K562 (cell line): ENCODE results near the gene RBMS3. TPM values are rescaled to one million over a fixed set of nuclear protein-coding genes. Genes with fewer than 3 reads are reported as not detected.

Experiments used
- ATAC-seq: fragments of 200-7000 bp; cut with Tn5 transposase; 3 replicates; pipeline ENCODE4 v1.9.1; 2020; ENCODE audit warnings: moderate library complexity
- BruUV-seq: library from RNA; stranded (reverse); fragments of 400-500 nt; replicated peaks from 2 replicates; lab custom pipeline; 2021; lab: Mats Ljungman, UMichigan
- CTCF ChIA-PET: fragments of 300-600 bp; formaldehyde crosslinking; extraction: SDS; loops from one replicate; lab custom pipeline; 2021; ENCODE audit warnings: low intra/inter-chr PET ratio; lab: Yijun Ruan, JAX
- POLR2A ChIA-PET: fragments of 300-600, 350-650 bp; sonication (Branson Sonifier 250); formaldehyde crosslinking; extraction: SDS; loops from one replicate; lab custom pipeline; 2021; ENCODE audit warnings: antibody characterized with exemption, inconsistent platforms; lab: Yijun Ruan, JAX
- DNase-seq, 4 experiments: peaks; one replicate each; pipeline versions ENCODE4 v3.0.0 to v3.0.0-alpha.2; 2011 to 2018; ENCODE audit warnings: low spot score in 3 of 4, mixed read lengths in 3 of 4; ENCODE audit errors: extremely low read depth in 1 of 4
- FAIRE-seq: peaks from 2 replicates; lab custom pipeline; 2011; peaks lifted over from hg19 to GRCh38; lab: Jason Lieb, UNC
- H2AFZ ChIP-seq: 2 replicates; pipeline ENCODE4 v1.6.0; 2011; ENCODE audit warnings: low read depth, low read length, control low read depth, inconsistent platforms
- H3K27ac ChIP-seq: fragments of 200-600 bp; 3 replicates; pipeline ENCODE4 v1.8.0; 2011; ENCODE audit warnings: low read depth, mild to moderate bottlenecking, control low read depth, inconsistent platforms, low read length, moderate library complexity, mixed read lengths; ENCODE audit errors: extremely low read depth
- H3K27me3 ChIP-seq, 2 experiments: fragments of 300-600 bp in 1 of 2; 2 replicates in 1 of 2; 3 replicates in 1 of 2; pipeline versions ENCODE4 v1.6.0 to v1.8.0; 2011; ENCODE audit warnings: inconsistent platforms in 2 of 2, low read length in 2 of 2, mild to moderate bottlenecking in 1 of 2, mixed read lengths in 1 of 2, moderate library complexity in 1 of 2; ENCODE audit not compliant: control insufficient read depth in 2 of 2, insufficient read depth in 2 of 2
- H3K36me3 ChIP-seq: fragments of 300-600 bp; 3 replicates; pipeline ENCODE4 v1.8.0; 2011; ENCODE audit warnings: mild to moderate bottlenecking, low read length, inconsistent platforms; ENCODE audit not compliant: control insufficient read depth, insufficient read depth
- H3K4me1 ChIP-seq, 2 experiments: fragments of 200-600 bp in 1 of 2; replicated peaks in 1 of 2; 2 replicates in 1 of 2; 3 replicates in 1 of 2; pipeline versions ENCODE4 v1.5.1 to v1.8.0; 2011; ENCODE audit warnings: inconsistent platforms in 2 of 2, low read length in 2 of 2, mild to moderate bottlenecking in 1 of 2, mixed read lengths in 1 of 2, moderate library complexity in 1 of 2; ENCODE audit not compliant: control insufficient read depth in 2 of 2, insufficient read depth in 2 of 2
- H3K4me2 ChIP-seq: 2 replicates; pipeline ENCODE4 v1.6.1; 2011; ENCODE audit warnings: low read length, control low read depth, inconsistent platforms, mixed read lengths; ENCODE audit not compliant: insufficient read depth
- H3K4me3 ChIP-seq: fragments of 200-600 bp; sonication (generic), shearing (Covaris generic); 2 replicates; pipeline ENCODE4 v1.5.1; 2016; ENCODE audit warnings: control low read depth, inconsistent platforms
- H3K79me2 ChIP-seq: fragments of 200-600 bp; 3 replicates; pipeline ENCODE4 v1.8.0; 2011; ENCODE audit warnings: low read length, inconsistent platforms; ENCODE audit not compliant: control insufficient read depth, insufficient read depth
- H3K9ac ChIP-seq, 2 experiments: 2 replicates each; pipeline versions ENCODE4 v1.6.0 to v1.6.1; 2011; ENCODE audit warnings: low read depth in 2 of 2, low read length in 2 of 2, control low read depth in 1 of 2, inconsistent platforms in 1 of 2, mild to moderate bottlenecking in 1 of 2, mixed read lengths in 1 of 2; ENCODE audit not compliant: insufficient read depth in 1 of 2
- H3K9me1 ChIP-seq: one replicate; pipeline ENCODE4 v1.6.0; 2011; ENCODE audit warnings: inconsistent platforms, mild to moderate bottlenecking, low read length, moderate library complexity; ENCODE audit not compliant: control insufficient read depth, insufficient read depth
- H3K9me3 ChIP-seq: replicated peaks from 2 replicates; pipeline ENCODE4 v1.5.1; 2011; ENCODE audit warnings: low read depth, low read length, inconsistent platforms; ENCODE audit not compliant: control insufficient read depth, insufficient read depth
- H4K20me1 ChIP-seq: replicated peaks from 2 replicates; pipeline ENCODE4 v1.6.1; 2011; ENCODE audit warnings: low read length, inconsistent platforms, mixed read lengths; ENCODE audit not compliant: control insufficient read depth, insufficient read depth
- ATF7 ChIP-seq: fragments of 450-650 bp; IDR thresholded peaks from 2 replicates; pipeline ENCODE4 v1.7.1; 2014; ENCODE audit warnings: mild to moderate bottlenecking, moderate library complexity
- DACH1 ChIP-seq: fragments of 450-650 bp; IDR thresholded peaks from 2 replicates; pipeline ENCODE4 v1.6.1; 2018; ENCODE audit not compliant: partially characterized antibody
- GATAD2B ChIP-seq: fragments of 450-650 bp; IDR thresholded peaks from 2 replicates; pipeline ENCODE4 v1.6.1; 2017; ENCODE audit warnings: mild to moderate bottlenecking, borderline replicate concordance
- MTA3 ChIP-seq: fragments of 450-650 bp; formaldehyde crosslinking; IDR thresholded peaks from 2 replicates; pipeline ENCODE4 v1.6.1; 2017; ENCODE audit warnings: mild to moderate bottlenecking, borderline replicate concordance
- NFATC3 ChIP-seq: fragments of 450-650 bp; IDR thresholded peaks from 2 replicates; pipeline ENCODE4 v1.6.1; 2017; ENCODE audit warnings: mild to moderate bottlenecking
- NFIX ChIP-seq: fragments of 250-450 bp; sonication (Bioruptor Pico); IDR thresholded peaks from 2 replicates; pipeline ENCODE4 v1.4.0; 2020; ENCODE audit warnings: low read depth, mild to moderate bottlenecking, moderate library complexity
- NFXL1 ChIP-seq: fragments of 450-650 bp; formaldehyde crosslinking; IDR thresholded peaks from 2 replicates; pipeline ENCODE4 v1.4.0; 2021; ENCODE audit warnings: mild to moderate bottlenecking
- PURB ChIP-seq: sonication (generic); formaldehyde crosslinking; IDR thresholded peaks from 2 replicates; pipeline ENCODE4 v1.9.0; 2021; ENCODE audit warnings: low read depth, mild to moderate bottlenecking, missing genetic modification reagents
- THRB ChIP-seq: fragments of 450-650 bp; formaldehyde crosslinking; conservative IDR thresholded peaks from 2 replicates; pipeline ENCODE4 v1.4.0; 2022; ENCODE audit warnings: mild to moderate bottlenecking, missing genetic modification characterization
- XRCC3 ChIP-seq: fragments of 450-650 bp; IDR thresholded peaks from 2 replicates; pipeline ENCODE4 v1.6.1; 2017; ENCODE audit warnings: mild to moderate bottlenecking, moderate library complexity
- ZNF282 ChIP-seq: sonication (generic); formaldehyde crosslinking; IDR thresholded peaks from 2 replicates; pipeline ENCODE4 v1.8.1; 2023; ENCODE audit warnings: missing genetic modification reagents
- ZNF583 ChIP-seq: fragments of 250-450 bp; sonication (Bioruptor Pico); IDR thresholded peaks from 2 replicates; pipeline ENCODE4 v1.4.0; 2020
- ZNF644 ChIP-seq: fragments of 200-800 bp; sonication (Bioruptor generic); IDR thresholded peaks from 2 replicates; pipeline ENCODE4 v1.6.1; 2016; ENCODE audit warnings: low read depth, missing genetic modification characterization, missing compliant biosample characterization
- WGBS: fragments of 100-300 bp; shearing (Covaris generic); methylation state at CpG from one replicate; pipeline ENCODE4 v1.1.6; 2016; ENCODE audit warnings: low coverage, mixed read lengths; ENCODE audit not compliant: insufficient coverage; ENCODE audit errors: missing lambda C conversion rate; 5-methylcytosine and 5-hydroxymethylcytosine counted together
- in situ Hi-C: fragments of 300-500 bp; cut with MboI; formaldehyde crosslinking; loops from 4 replicates; pipeline ENCODE4 v1.15.0; 2018; ENCODE audit warnings: inconsistent platforms, mixed read lengths
- intact Hi-C: fragments of 100-400 bp; cut with micrococcal nuclease; formaldehyde crosslinking; loops from 2 replicates; pipeline ENCODE4 v1.14.2; 2022
- polyA plus RNA-seq, 8 experiments: library from polyadenylated mRNA; depleted of rRNA in 4 of 8; stranded (reverse) in 5 of 8; unstranded in 3 of 8; fragments of >200 nt; fragmentation: Nextera tagmentation in 2 of 8; fragmentation: Illumina TruSeq in 1 of 8; extraction: Ambion mirVana in 2 of 8; extraction: Trizol in 1 of 8; gene quantifications; 2 replicates each; pipeline versions ENCODE4 v1.2.1 to v1.2.3, GENCODE V29; 2011 to 2014; ENCODE audit warnings: inconsistent platforms in 1 of 8, missing spikeins in 1 of 8
- total RNA-seq, 7 experiments: library from RNA; depleted of rRNA in 6 of 7; stranded (reverse); fragments of >200 nt in 6 of 7; fragmentation: Illumina TruSeq in 2 of 7; extraction: Trizol in 2 of 7; gene quantifications; 2 replicates each; pipeline versions ENCODE4 v1.2.1 to v1.2.3, GENCODE V29; 2011 to 2021; ENCODE audit warnings: low replicate concordance in 1 of 7

Gene RBMS3
- total and polyA plus RNA-seq, 9 of the 15 experiments (the other 6 are each of a cell fraction or from before 2014, with no cell fraction given) = 0.20 TPM; not detected in 8

GRCh38 chr3:29514912-29515311 lies 234.0 kb downstream of the RBMS3 start:
- no peak for ATAC-seq
- intact Hi-C loops = no loop called here
- H3K27ac ChIP-seq = no peak overlapping the region
- TF ChIP-seq ATF7 (no peak), NFIX (CRISPR knock-in tag) (no peak), ZNF282 (CRISPR knock-in tag) (no peak)
- no peak overlapping the region for H3K9ac ChIP-seq
- in situ Hi-C loops = no loop called here
- H3K9me1 ChIP-seq = no peaks in the 10 kb centered on the region
- ChIA-PET POLR2A (no interaction called here), CTCF (no interaction called here)
- H3K9me3 ChIP-seq = no peaks in the 10 kb centered on the region
- no peak for FAIRE-seq
- H3K27me3 ChIP-seq = no peaks in the 10 kb centered on the region
- no peaks in the 10 kb centered on the region for H3K79me2 ChIP-seq
- H3K4me3 ChIP-seq = no peak overlapping the region
- no peak overlapping the region for H3K4me2 ChIP-seq
- no peak for DNase-seq
- WGBS = 0% methylated on average over 3 of the region's 3 CpGs
- H4K20me1 ChIP-seq = no peaks in the 10 kb centered on the region
- no peaks in the 10 kb centered on the region for H3K4me1 ChIP-seq
- BruUV-seq = no TSS peak
- no peak overlapping the region for H2AFZ ChIP-seq
- H3K36me3 ChIP-seq = no peaks in the 10 kb centered on the region

DNA sequence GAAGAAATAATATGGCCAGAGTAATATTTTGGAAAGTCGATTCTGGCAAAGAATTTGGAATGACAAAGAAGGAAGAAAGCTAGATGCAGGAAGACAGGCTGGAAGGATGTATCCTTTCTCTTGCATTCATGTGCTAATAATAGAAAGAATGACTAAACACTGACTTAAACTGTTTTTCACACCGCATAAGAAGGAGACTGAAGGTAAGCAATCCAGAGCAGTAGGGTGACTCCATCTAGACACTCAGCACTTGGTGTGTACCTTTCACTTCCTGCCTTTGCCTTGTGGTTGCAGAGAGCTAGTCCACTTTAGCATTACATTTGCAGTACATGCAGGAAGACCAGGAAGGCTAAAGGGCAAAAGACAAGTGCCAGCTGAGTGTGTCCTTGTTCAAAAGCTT lies 234.6 kb downstream of the RBMS3 start:
- no peak for TF ChIP-seq DACH1
- no peak for TF ChIP-seq NFATC3
- no peak for TF ChIP-seq NFXL1 (CRISPR knock-in tag)
- no peak for TF ChIP-seq MTA3
- no peak for TF ChIP-seq GATAD2B
- no peak for TF ChIP-seq ZNF583 (CRISPR knock-in tag)
- TF ChIP-seq ZNF644 (tag) = no peak
- TF ChIP-seq THRB (CRISPR knock-in tag) = no peak
- no peak for TF ChIP-seq XRCC3
- TF ChIP-seq PURB (CRISPR knock-in tag) = no peak
- no peak overlapping the region for H2AFZ ChIP-seq
- H3K4me2 ChIP-seq = no peak overlapping the region
- ChIA-PET CTCF (no interaction called here), POLR2A (no interaction called here)
- no peak for FAIRE-seq
- H3K9me3 ChIP-seq = no peaks in the 10 kb centered on the region
- no peaks in the 10 kb centered on the region for H3K79me2 ChIP-seq
- H3K27ac ChIP-seq = no peak overlapping the region
- no peak for ATAC-seq
- WGBS = 17% methylated on average over 2 of the region's 2 CpGs
- in situ Hi-C loops (no loop called here), intact Hi-C loops (no loop called here)
- BruUV-seq = no TSS peak
- H3K27me3 ChIP-seq = no peaks in the 10 kb centered on the region
- no peaks in the 10 kb centered on the region for H3K9me1 ChIP-seq
- DNase-seq = no peak
- H3K4me3 ChIP-seq = no peak overlapping the region
- no peak overlapping the region for H3K9ac ChIP-seq
- no peaks in the 10 kb centered on the region for H3K36me3 ChIP-seq
- no peaks in the 10 kb centered on the region for H4K20me1 ChIP-seq
- no peaks in the 10 kb centered on the region for H3K4me1 ChIP-seq
